ENCODE measurements around the gene SLC39A13.

SLC39A13 gene

GRCh38 chr11:47406896-47407745 lies 1.3 kb upstream of the SLC39A13 start:
- Histone ChIP-seq H3F3A (ENCODE audit: insufficient read depth) (peaks cover 28% of the 10 kb centered on the region), H3K9me3 (ENCODE audit: insufficient read depth, low read length) (no peaks in the 10 kb centered on the region), H3K36me3 (ENCODE audit: low read length) (no peaks in the 10 kb centered on the region), H3K4me3 (ENCODE audit: insufficient read depth, low read length, poor library complexity, severe bottlenecking) (peak overlapping the region; percentile 67), H3K27me3 (ENCODE audit: low read length) (no peaks in the 10 kb centered on the region), H3K4me2 (ENCODE audit: low read depth, low read length, poor library complexity, severe bottlenecking) (peak overlapping the region; percentile 89), H2AFZ (ENCODE audit: low read depth, low read length, severe bottlenecking) (peak overlapping the region; percentile 36), H3K27ac (ENCODE audit: low read depth, low read length) (peak overlapping the region; percentile 82), H3K9me2 (replicated peaks; ENCODE audit: insufficient read depth, low read length) (no peaks in the 10 kb centered on the region), H4K20me1 (ENCODE audit: low read depth, low read length) (no peaks in the 10 kb centered on the region), H3K79me2 (ENCODE audit: insufficient read depth, low read length) (no peaks in the 10 kb centered on the region), H3K9ac (ENCODE audit: low read length) (peak overlapping the region; percentile 68)
- TF ChIP-seq EZH2phosphoT487 (conservative IDR thresholded peaks at IDR 0.05; ENCODE audit: low read length) (no peak), CTCF (IDR thresholded peaks at IDR 0.05; ENCODE audit: insufficient read depth, low read length, poor library complexity, severe bottlenecking) (no peak)

- Histone ChIP-seq H3K9ac (ENCODE audit: low read length) (peak overlapping the region; percentile 75), H3K4me3 (ENCODE audit: insufficient read depth, low read length, poor library complexity, severe bottlenecking) (peak overlapping the region; percentile 61), H3K4me2 (ENCODE audit: low read depth, low read length, poor library complexity, severe bottlenecking) (peak overlapping the region; percentile 92), H3F3A (ENCODE audit: insufficient read depth) (peaks cover 28% of the 10 kb centered on the region), H3K79me2 (ENCODE audit: insufficient read depth, low read length) (no peaks in the 10 kb centered on the region), H2AFZ (ENCODE audit: low read depth, low read length, severe bottlenecking) (peak overlapping the region; percentile 92), H3K9me3 (ENCODE audit: insufficient read depth, low read length) (no peaks in the 10 kb centered on the region), H4K20me1 (ENCODE audit: low read depth, low read length) (no peaks in the 10 kb centered on the region), H3K9me2 (replicated peaks; ENCODE audit: insufficient read depth, low read length) (no peaks in the 10 kb centered on the region), H3K36me3 (ENCODE audit: low read length) (no peaks in the 10 kb centered on the region), H3K27ac (ENCODE audit: low read depth, low read length) (peak overlapping the region; percentile 15; the same call in 1 of the 2 replicates), H3K27me3 (ENCODE audit: low read length) (no peaks in the 10 kb centered on the region)
- TF ChIP-seq EZH2phosphoT487 (conservative IDR thresholded peaks at IDR 0.05; ENCODE audit: low read length) (no peak), CTCF (IDR thresholded peaks at IDR 0.05; ENCODE audit: insufficient read depth, low read length, poor library complexity, severe bottlenecking) (no peak)
Observed at GRCh38 chr11:47408598-47409439, 429 bp downstream of the SLC39A13 start.

DNA sequence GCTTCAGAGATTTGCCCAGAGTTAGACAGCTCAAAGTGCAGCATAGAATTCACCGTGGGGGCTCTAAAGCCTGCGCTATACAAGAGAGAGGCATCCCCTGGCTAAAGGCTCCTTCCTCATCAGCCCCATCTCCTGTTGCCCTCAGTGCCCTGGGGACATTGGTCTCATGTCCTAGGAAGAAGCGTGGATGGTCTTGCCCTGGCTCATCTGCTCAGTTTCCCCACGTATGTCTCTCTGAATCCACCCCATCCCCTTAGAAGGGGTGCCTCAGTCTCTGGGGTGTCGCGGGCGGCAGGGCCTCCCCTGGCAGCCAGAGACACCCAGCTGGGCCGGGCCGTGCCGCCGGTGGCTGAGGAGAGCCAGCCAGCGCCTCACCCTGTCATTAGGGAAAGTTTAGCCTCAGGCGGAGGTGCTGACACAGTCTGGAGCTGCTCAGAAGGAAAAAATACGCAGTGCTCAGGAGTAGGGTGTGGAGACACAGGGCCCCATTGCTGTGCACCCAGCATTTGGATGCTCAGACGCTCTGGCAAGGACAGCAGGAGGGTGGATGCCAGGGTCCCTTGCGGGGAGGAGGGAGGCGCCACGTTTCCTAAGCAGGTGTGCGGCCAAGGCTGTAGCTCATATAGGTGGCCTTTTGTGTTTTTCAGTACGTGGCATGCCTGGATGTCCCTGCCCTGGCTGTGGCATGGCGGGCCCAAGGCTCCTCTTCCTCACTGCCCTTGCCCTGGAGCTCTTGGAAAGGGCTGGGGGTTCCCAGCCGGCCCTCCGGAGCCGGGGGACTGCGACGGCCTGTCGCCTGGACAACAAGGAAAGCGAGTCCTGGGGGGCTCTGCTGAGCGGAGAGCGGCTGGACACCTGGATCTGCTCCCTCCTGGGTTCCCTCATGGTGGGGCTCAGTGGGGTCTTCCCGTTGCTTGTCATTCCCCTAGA lies 1.3 kb downstream of the SLC39A13 start:
- TF ChIP-seq CTCF (IDR thresholded peaks at IDR 0.05; ENCODE audit: insufficient read depth, low read length, poor library complexity, severe bottlenecking) (no peak), EZH2phosphoT487 (conservative IDR thresholded peaks at IDR 0.05; ENCODE audit: low read length) (no peak)
- H4K20me1 ChIP-seq (ENCODE audit: low read depth, low read length): no peaks in the 10 kb centered on the region
- H3K27me3 ChIP-seq (ENCODE audit: low read length): no peaks in the 10 kb centered on the region
- H2AFZ ChIP-seq (ENCODE audit: low read depth, low read length, severe bottlenecking): no peak overlapping the region
- no peaks in the 10 kb centered on the region for H3K9me3 ChIP-seq (ENCODE audit: insufficient read depth, low read length)
- H3K9ac ChIP-seq (ENCODE audit: low read length): peak overlapping the region; percentile 75; the same call in 1 of the 2 replicates
- peaks cover 28% of the 10 kb centered on the region for H3F3A ChIP-seq (ENCODE audit: insufficient read depth)
- no peak overlapping the region for H3K4me3 ChIP-seq (ENCODE audit: insufficient read depth, low read length, poor library complexity, severe bottlenecking)
- H3K4me2 ChIP-seq (ENCODE audit: low read depth, low read length, poor library complexity, severe bottlenecking): peak overlapping the region; percentile 92
- no peaks in the 10 kb centered on the region for H3K36me3 ChIP-seq (ENCODE audit: low read length)
- H3K9me2 ChIP-seq (replicated peaks; ENCODE audit: insufficient read depth, low read length): no peaks in the 10 kb centered on the region
- no peak overlapping the region for H3K27ac ChIP-seq (ENCODE audit: low read depth, low read length)
- H3K79me2 ChIP-seq (ENCODE audit: insufficient read depth, low read length): no peaks in the 10 kb centered on the region

Measured in SU-DHL-6 (cell line).